Activated B cell treated with CpG ODN at 0.5 μM for 24 hours (primary cell): Measurements from ENCODE around the gene SMOC2. TPM values are rescaled to one million over a fixed set of nuclear protein-coding genes. Genes with fewer than 3 reads are reported as not detected.

Experiments used
- ATAC-seq: fragments of 200-7000 bp; cut with Tn5 transposase; one replicate; pipeline ENCODE4 v1.10.0; 2021; ENCODE audit warnings: low read depth, mild to moderate bottlenecking, moderate library complexity
- CTCF ChIA-PET: fragments of 350-600 bp; sonication (Branson Sonifier 250); formaldehyde crosslinking; loops from one replicate; lab custom pipeline; 2021; ENCODE audit warnings: antibody characterized with exemption; lab: Charles Lee
- POLR2A ChIA-PET: fragments of 350-600 bp; sonication (Branson Sonifier 250); formaldehyde crosslinking; loops from one replicate; lab custom pipeline; 2021; ENCODE audit warnings: antibody characterized with exemption; lab: Charles Lee
- DNase-seq: peaks from one replicate; pipeline ENCODE4 v3.0.0; 2022
- H3K27ac Mint-ChIP-seq: one replicate; pipeline ENCODE4 v1.8.0; 2020; ENCODE audit warnings: mixed read lengths
- H3K27me3 Mint-ChIP-seq: one replicate; pipeline ENCODE4 v1.8.0; 2021; ENCODE audit warnings: mixed read lengths
- H3K36me3 Mint-ChIP-seq: one replicate; pipeline ENCODE4 v1.8.0; 2021; ENCODE audit warnings: low read depth, mixed read lengths
- H3K4me1 Mint-ChIP-seq: one replicate; pipeline ENCODE4 v1.8.0; 2021; ENCODE audit warnings: mixed read lengths
- H3K4me3 Mint-ChIP-seq: one replicate; pipeline ENCODE4 v1.8.0; 2020; ENCODE audit warnings: mild to moderate bottlenecking, mixed read lengths
- H3K9me3 Mint-ChIP-seq: one replicate; pipeline ENCODE4 v1.8.0; 2020; ENCODE audit warnings: mixed read lengths
- CTCF ChIP-seq: fragments of 200-600 bp; IDR thresholded peaks from one replicate; pipeline ENCODE4 v1.8.0; 2022; ENCODE audit warnings: antibody characterized with exemption, mild to moderate bottlenecking
- intact Hi-C: fragments of 100-400 bp; cut with micrococcal nuclease; formaldehyde crosslinking; loops from one replicate; pipeline ENCODE4 v1.15.1; 2024
- total RNA-seq: library from RNA; stranded (reverse); gene quantifications from 2 replicates; pipeline ENCODE4 v1.2.3, GENCODE V29; 2022

The SMOC2 gene
- total RNA-seq, 1 donor from 2014 or later: not detected

- TF ChIP-seq CTCF: no peak
- ChIA-PET CTCF (no interaction called here), POLR2A (no interaction called here)
- ATAC-seq (no peak), DNase-seq (no peak)
- Mint-ChIP-seq H3K4me3 (no peak overlapping the region), H3K9me3 (no peaks in the 10 kb centered on the region), H3K36me3 (no peaks in the 10 kb centered on the region), H3K27ac (no peak overlapping the region), H3K27me3 (no peaks in the 10 kb centered on the region), H3K4me1 (no peaks in the 10 kb centered on the region)
- intact Hi-C loops: no loop called here
These were observed 140.3 kb downstream of the SMOC2 start for GRCh38 chr6:168581236-168581635.

- Mint-ChIP-seq H3K36me3 (no peaks in the 10 kb centered on the region), H3K27ac (no peak overlapping the region), H3K4me3 (no peak overlapping the region), H3K9me3 (no peaks in the 10 kb centered on the region), H3K4me1 (no peaks in the 10 kb centered on the region), H3K27me3 (no peaks in the 10 kb centered on the region)
- DNase-seq: no peak
- ChIA-PET CTCF (no interaction called here), POLR2A (no interaction called here)
- intact Hi-C loops: no loop called here
- no peak for TF ChIP-seq CTCF
- no peak for ATAC-seq
These were observed 140.7 kb downstream of the SMOC2 start for GRCh38 chr6:168581706-168582105.

GRCh38 chr6:168582571-168582981, 141.6 kb downstream of the SMOC2 start:
- CTCF ChIA-PET: no interaction called here
- intact Hi-C loops: no loop called here
- no peak for ATAC-seq
- Mint-ChIP-seq H3K4me3 (no peak overlapping the region), H3K36me3 (no peaks in the 10 kb centered on the region), H3K27me3 (no peaks in the 10 kb centered on the region), H3K4me1 (no peaks in the 10 kb centered on the region), H3K27ac (no peak overlapping the region), H3K9me3 (no peaks in the 10 kb centered on the region)
- DNase-seq: no peak
- no peak for TF ChIP-seq CTCF
- POLR2A ChIA-PET: no interaction called here

- Mint-ChIP-seq H3K27me3 (no peaks in the 10 kb centered on the region), H3K27ac (no peak overlapping the region), H3K9me3 (no peaks in the 10 kb centered on the region), H3K4me3 (no peak overlapping the region), H3K36me3 (no peaks in the 10 kb centered on the region), H3K4me1 (no peaks in the 10 kb centered on the region)
- ChIA-PET CTCF (no interaction called here), POLR2A (no interaction called here)
- no peak for DNase-seq
- no peak for TF ChIP-seq CTCF
- no peak for ATAC-seq
- intact Hi-C loops: no loop called here
These were observed 142.1 kb downstream of the SMOC2 start for GRCh38 chr6:168583126-168583525.

GRCh38 chr6:168583821-168584220, 142.8 kb downstream of the SMOC2 start:
- no peaks in the 10 kb centered on the region for H3K36me3 Mint-ChIP-seq
- no peak for TF ChIP-seq CTCF
- no peaks in the 10 kb centered on the region for H3K27me3 Mint-ChIP-seq
- intact Hi-C loops: no loop called here
- no peak overlapping the region for H3K27ac Mint-ChIP-seq
- ATAC-seq (no peak), DNase-seq (no peak)
- H3K4me1 Mint-ChIP-seq: no peaks in the 10 kb centered on the region
- no peak overlapping the region for H3K4me3 Mint-ChIP-seq
- ChIA-PET CTCF (no interaction called here), POLR2A (no interaction called here)
- H3K9me3 Mint-ChIP-seq: no peaks in the 10 kb centered on the region
